CD14-positive monocyte (primary cell): ENCODE results near the gene EPS15. TPM values are rescaled to one million over a fixed set of nuclear protein-coding genes. Genes with fewer than 3 reads are reported as not detected.

Experiments used
- DNase-seq, 3 donors: peaks; one replicate each; pipeline ENCODE4 v3.0.0-alpha.2; 2011 to 2022
- H2AFZ ChIP-seq: 2 replicates; pipeline ENCODE4 v1.6.0; 2012; ENCODE audit warnings: mild to moderate bottlenecking, low read depth, low read length, inconsistent platforms; ENCODE audit not compliant: insufficient read depth, poor library complexity, severe bottlenecking
- H3K27ac ChIP-seq, 2 donors: 1 replicate in 1 of 2; 2 replicates in 1 of 2; pipeline ENCODE4 v1.5.1; 2012 to 2013; ENCODE audit warnings: low read length in 2 of 2, control low read depth in 1 of 2, inconsistent platforms in 1 of 2, low read depth in 1 of 2, mild to moderate bottlenecking in 1 of 2
- H3K27me3 ChIP-seq, 2 donors: one replicate each; pipeline versions ENCODE4 v1.6.0 to v1.6.1; 2011 to 2013; ENCODE audit warnings: low read length in 2 of 2; ENCODE audit not compliant: control insufficient read depth in 2 of 2, insufficient read depth in 2 of 2
- H3K36me3 ChIP-seq, 2 donors: replicated peaks in 1 of 2; 1 replicate in 1 of 2; 2 replicates in 1 of 2; pipeline versions ENCODE4 v1.5.1 to v1.6.1; 2012 to 2013; ENCODE audit warnings: low read length in 2 of 2, control low read depth in 1 of 2, inconsistent platforms in 1 of 2, mild to moderate bottlenecking in 1 of 2; ENCODE audit not compliant: insufficient read depth in 2 of 2, control insufficient read depth in 1 of 2
- H3K4me1 ChIP-seq, 2 donors: 1 replicate in 1 of 2; 2 replicates in 1 of 2; pipeline versions ENCODE4 v1.5.1 to v1.6.1; 2012 to 2013; ENCODE audit warnings: low read length in 2 of 2, control low read depth in 1 of 2, inconsistent platforms in 1 of 2, mild to moderate bottlenecking in 1 of 2, moderate library complexity in 1 of 2; ENCODE audit not compliant: insufficient read depth in 2 of 2, control insufficient read depth in 1 of 2
- H3K4me2 ChIP-seq: replicated peaks from 2 replicates; pipeline ENCODE3; 2012; ENCODE audit warnings: low read length, moderate library complexity, mild to moderate bottlenecking; ENCODE audit not compliant: poor library complexity, severe bottlenecking; ENCODE audit errors: extremely low read depth
- H3K4me3 ChIP-seq, 3 experiments: fragments of 200-600 bp in 1 of 3; sonication (generic) in 1 of 3; replicated peaks in 1 of 3; 1 replicate in 2 of 3; 2 replicates in 1 of 3; pipeline ENCODE4 v1.5.1; 2011 to 2013; ENCODE audit warnings: low read length in 3 of 3, mild to moderate bottlenecking in 3 of 3, control low read depth in 2 of 3, low read depth in 2 of 3, inconsistent platforms in 1 of 3, moderate library complexity in 1 of 3
- H3K79me2 ChIP-seq: 2 replicates; pipeline ENCODE4 v1.6.0; 2012; ENCODE audit warnings: mild to moderate bottlenecking, control low read depth, inconsistent platforms, low read length, moderate library complexity; ENCODE audit not compliant: insufficient read depth
- H3K9ac ChIP-seq: 2 replicates; pipeline ENCODE4 v1.6.0; 2017; ENCODE audit warnings: low read length, mild to moderate bottlenecking; ENCODE audit not compliant: insufficient read depth, poor library complexity, severe bottlenecking
- H3K9me3 ChIP-seq, 2 donors: replicated peaks in 1 of 2; 1 replicate in 1 of 2; 2 replicates in 1 of 2; pipeline versions ENCODE4 v1.5.1 to v1.6.1; 2012 to 2013; ENCODE audit warnings: low read length in 2 of 2, control low read depth in 1 of 2; ENCODE audit not compliant: control insufficient read depth in 1 of 2, insufficient read depth in 1 of 2
- H4K20me1 ChIP-seq: 2 replicates; pipeline ENCODE4 v1.6.0; 2012; ENCODE audit warnings: mild to moderate bottlenecking, low read length, control low read depth, moderate library complexity; ENCODE audit not compliant: insufficient read depth
- H3K27ac Mint-ChIP-seq, 7 donors: one replicate each; pipeline ENCODE4 v1.8.0; 2020; ENCODE audit warnings: mild to moderate bottlenecking in 7 of 7, mixed read lengths in 7 of 7, moderate library complexity in 6 of 7, inconsistent platforms in 2 of 7
- H3K27me3 Mint-ChIP-seq, 3 donors: one replicate each; pipeline ENCODE4 v1.8.0; 2021 to 2022; ENCODE audit warnings: low read depth in 3 of 3, mild to moderate bottlenecking in 3 of 3, mixed read lengths in 3 of 3, moderate library complexity in 3 of 3, inconsistent platforms in 1 of 3
- H3K36me3 Mint-ChIP-seq, 2 donors: one replicate each; pipeline ENCODE4 v1.8.0; 2020; ENCODE audit warnings: mixed read lengths in 2 of 2, inconsistent platforms in 1 of 2, mild to moderate bottlenecking in 1 of 2
- H3K4me1 Mint-ChIP-seq: one replicate; pipeline ENCODE4 v1.8.0; 2020; ENCODE audit warnings: mild to moderate bottlenecking, mixed read lengths
- H3K4me3 Mint-ChIP-seq, 2 donors: one replicate each; pipeline ENCODE4 v1.8.0; 2020; ENCODE audit warnings: mild to moderate bottlenecking in 2 of 2, mixed read lengths in 2 of 2, moderate library complexity in 1 of 2
- H3K9me3 Mint-ChIP-seq, 7 donors: one replicate each; pipeline ENCODE4 v1.8.0; 2020 to 2022; ENCODE audit warnings: mixed read lengths in 7 of 7, mild to moderate bottlenecking in 6 of 7, moderate library complexity in 6 of 7, inconsistent platforms in 2 of 7
- CTCF ChIP-seq: fragments of 200-600 bp; IDR thresholded peaks from one replicate; pipeline ENCODE4 v1.8.0; 2022; ENCODE audit warnings: antibody characterized with exemption, mild to moderate bottlenecking
- WGBS: methylation state at CpG from one replicate; pipeline ENCODE4 v1.1.5; 2013; ENCODE audit warnings: missing lambda C conversion rate; ENCODE audit not compliant: insufficient coverage; 5-methylcytosine and 5-hydroxymethylcytosine counted together
- intact Hi-C, 2 donors: fragments of 100-400 bp; cut with micrococcal nuclease; formaldehyde crosslinking; loops; one replicate each; pipeline versions ENCODE4 v1.15.0 to v1.15.1; 2023
- polyA plus RNA-seq, 3 donors: library from polyadenylated mRNA; depleted of rRNA in 1 of 3; unstranded in 2 of 3; stranded (reverse) in 1 of 3; fragments of 300-500 nt in 2 of 3; fragments of >200 nt in 1 of 3; fragmentation: Illumina TruSeq in 2 of 3; gene quantifications; 1 replicate in 2 of 3; 2 replicates in 1 of 3; pipeline ENCODE4 v1.2.3, GENCODE V29; 2012 to 2021

Gene EPS15
- polyA plus RNA-seq, 3 donors: 26.7 to 53.6 (median 36.4) TPM

- peaks cover 0 to 3% (median 0%) of the 10 kb centered on the region in 7 donors for H3K9me3 Mint-ChIP-seq
Measured at GRCh38 chr1:51340380-51340779, 178.7 kb downstream of the EPS15 start.

GRCh38 chr1:51336711-51337110 lies 182.4 kb downstream of the EPS15 start:
- Histone ChIP-seq H2AFZ (no peak overlapping the region), H3K4me3 (no peak overlapping the region), H3K4me1 (peaks cover 0 to 1% of the 10 kb centered on the region in 2 donors), H3K4me2 (no peak overlapping the region), H4K20me1 (no peaks in the 10 kb centered on the region), H3K36me3 (no peaks in the 10 kb centered on the region), H3K27ac (no peak overlapping the region), H3K9ac (no peak overlapping the region), H3K9me3 (no peaks in the 10 kb centered on the region), H3K27me3 (no peaks in the 10 kb centered on the region), H3K79me2 (no peaks in the 10 kb centered on the region)
- Mint-ChIP-seq H3K4me3 (no peak overlapping the region), H3K4me1 (no peaks in the 10 kb centered on the region), H3K36me3 (no peaks in the 10 kb centered on the region), H3K27me3 (peaks cover under 1 to 10% (median 2%) of the 10 kb centered on the region in 3 donors), H3K27ac (no peak overlapping the region), H3K9me3 (peaks cover 0 to 2% (median 0%) of the 10 kb centered on the region in 7 donors)
- no peak for TF ChIP-seq CTCF
- intact Hi-C loops: no loop called here
- 95% methylated on average over 4 of the region's 4 CpGs for WGBS
- DNase-seq: no peak

More at GRCh38 chr1:51340380-51340779, 178.7 kb downstream of the EPS15 start:
- intact Hi-C loops: no loop called here
- Mint-ChIP-seq H3K27ac (peak overlapping the region in 1 of 7 donors; percentile 38), H3K4me1 (no peaks in the 10 kb centered on the region), H3K4me3 (no peak overlapping the region), H3K36me3 (peaks cover 0 to 2% of the 10 kb centered on the region in 2 donors), H3K27me3 (peaks cover 19 to 33% (median 22%) of the 10 kb centered on the region in 3 donors)
- no peak overlapping the region for H3K4me2 ChIP-seq
- no peaks in the 10 kb centered on the region for H4K20me1 ChIP-seq
- no peak overlapping the region for H3K27ac ChIP-seq
- DNase-seq: no peak
- no peak overlapping the region for H2AFZ ChIP-seq
- no peaks in the 10 kb centered on the region for H3K79me2 ChIP-seq
- no peaks in the 10 kb centered on the region for H3K9me3 ChIP-seq
- no peaks in the 10 kb centered on the region for H3K36me3 ChIP-seq
- 98% methylated on average over 5 of the region's 6 CpGs for WGBS
- no peak overlapping the region for H3K4me3 ChIP-seq
- H3K4me1 ChIP-seq: no peaks in the 10 kb centered on the region
- H3K27me3 ChIP-seq: peaks cover 18 to 24% of the 10 kb centered on the region in 2 donors
- no peak overlapping the region for H3K9ac ChIP-seq
- no peak for TF ChIP-seq CTCF
